ENCODE measurements around the gene MDP1.
"Not testable (repeated sequence)": the region's sequence is repeated elsewhere in the genome, so short reads cannot be mapped to it uniquely, and the experiment has no call there.

The MDP1 gene

DNA sequence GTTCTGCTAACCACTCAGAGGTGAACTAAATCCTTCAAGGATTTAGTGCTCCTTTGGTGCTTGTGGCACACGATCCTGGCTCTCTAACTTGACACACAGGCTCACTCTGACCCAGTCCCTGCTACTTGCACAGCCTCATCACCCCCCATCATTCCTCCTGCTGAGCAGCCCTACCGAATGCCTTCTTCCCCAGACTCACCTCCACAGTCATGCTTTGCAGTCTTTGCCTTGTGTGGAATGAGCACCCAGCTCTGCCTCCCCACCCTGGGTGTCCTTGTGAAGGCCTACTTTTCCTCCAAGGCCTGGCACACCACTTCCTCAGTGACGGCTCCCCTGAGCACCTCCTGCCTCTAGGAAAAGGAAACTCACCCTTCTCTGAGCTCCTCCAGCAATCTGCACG is 34.5 kb upstream of the MDP1 start:
- DNase-seq, result no peak

DNA sequence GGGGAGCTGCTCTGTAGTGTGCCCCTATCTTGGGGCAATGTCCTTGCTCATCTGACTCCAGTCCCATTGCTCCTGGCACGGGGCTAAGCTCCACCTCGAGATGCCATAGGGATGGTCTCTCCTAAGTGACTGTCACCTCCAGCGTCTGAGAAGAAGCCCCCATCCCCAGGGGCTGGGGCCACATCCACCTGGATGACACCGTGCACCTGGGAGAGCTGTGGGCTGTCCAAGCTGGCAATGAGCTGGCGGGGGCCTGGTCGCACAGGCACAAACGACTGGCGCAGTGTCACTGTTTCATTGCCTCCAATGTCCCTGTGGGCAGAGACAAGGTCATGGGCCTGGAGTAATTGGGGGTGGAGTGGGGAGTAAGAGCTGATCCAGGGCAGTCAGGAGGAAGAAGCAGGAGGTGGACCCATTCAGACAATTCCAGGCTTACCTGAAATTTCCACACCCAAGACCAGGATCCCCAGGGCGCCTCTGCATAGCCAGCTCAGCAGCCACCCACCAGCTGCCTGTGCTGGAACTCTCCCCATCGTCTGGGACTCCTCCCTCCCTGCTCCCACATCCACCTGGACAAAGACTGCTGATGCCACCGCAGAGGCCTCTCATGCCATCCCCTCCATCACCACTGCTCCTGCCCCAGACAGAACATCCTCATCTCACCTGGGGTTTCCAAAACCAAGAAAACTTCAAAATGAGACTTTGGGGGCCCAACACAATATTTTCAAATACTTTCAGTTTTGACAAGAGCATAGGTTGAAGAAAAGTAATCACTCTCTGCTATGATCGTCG is 33.6 kb upstream of the MDP1 start:
- no peak for DNase-seq

DNA sequence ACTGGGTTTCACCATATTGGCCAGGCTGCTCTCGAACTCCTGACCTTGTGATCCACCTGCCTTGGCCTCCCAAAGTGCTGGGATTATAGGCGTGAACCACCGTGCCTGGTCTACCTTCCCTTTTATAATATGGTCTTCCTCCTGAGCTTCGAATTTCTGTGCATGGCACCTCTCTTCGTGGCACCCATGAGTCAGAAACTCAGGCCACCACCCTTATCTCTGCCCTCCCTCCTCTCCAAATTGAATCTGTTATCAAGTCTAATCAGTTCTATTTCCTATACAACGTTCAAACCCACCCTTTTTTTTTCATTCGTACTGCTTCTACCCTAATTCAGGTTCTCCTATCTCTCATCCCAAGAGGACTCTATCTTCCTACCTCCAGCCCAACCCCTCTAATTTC is 31.6 kb upstream of the MDP1 start:
- DNase-seq, result no peak

DNA sequence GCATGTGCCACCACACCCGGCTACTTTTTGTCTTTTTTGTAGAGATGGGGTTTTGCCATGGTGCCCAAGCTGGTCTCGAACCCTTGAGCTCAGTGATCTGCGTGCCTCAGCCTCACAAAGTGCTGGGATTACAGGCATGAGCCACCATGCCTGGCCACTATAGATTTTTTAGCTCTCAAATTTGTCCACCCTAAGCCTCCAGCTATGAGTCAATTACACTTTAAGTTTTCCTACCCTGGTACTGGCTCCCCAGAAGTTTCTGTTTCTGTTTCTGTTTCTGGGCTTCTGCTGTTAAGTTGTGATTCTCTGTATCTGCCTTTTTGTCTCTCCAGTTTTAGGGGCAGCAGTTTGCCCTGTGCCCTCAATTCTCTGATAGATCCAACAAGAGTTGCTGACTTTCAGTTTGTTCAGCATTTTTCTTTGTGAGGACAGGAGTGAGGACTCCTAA is 30.9 kb upstream of the MDP1 start:
- no peak for DNase-seq

DNA sequence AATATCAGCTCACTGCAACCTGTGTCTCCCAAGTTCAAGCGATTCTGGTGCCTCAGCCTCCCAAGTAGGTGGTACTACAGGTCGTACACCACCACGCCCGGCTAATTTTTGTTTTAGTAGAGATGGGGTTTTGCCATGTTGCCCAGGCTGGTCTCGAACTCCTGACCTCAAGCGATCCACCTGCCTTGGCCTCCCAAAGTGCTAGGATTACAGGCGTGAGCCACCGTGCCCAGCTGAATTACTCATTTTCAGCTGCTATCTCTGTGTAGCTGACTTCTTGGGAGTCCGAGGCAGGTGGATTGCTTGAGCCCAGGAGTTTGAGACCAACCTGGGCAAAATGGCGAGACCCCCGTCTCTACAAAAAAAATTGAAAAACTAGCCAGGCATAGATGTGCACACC is 29.5 kb upstream of the MDP1 start:
- DNase-seq, result not testable (repeated sequence)

DNA sequence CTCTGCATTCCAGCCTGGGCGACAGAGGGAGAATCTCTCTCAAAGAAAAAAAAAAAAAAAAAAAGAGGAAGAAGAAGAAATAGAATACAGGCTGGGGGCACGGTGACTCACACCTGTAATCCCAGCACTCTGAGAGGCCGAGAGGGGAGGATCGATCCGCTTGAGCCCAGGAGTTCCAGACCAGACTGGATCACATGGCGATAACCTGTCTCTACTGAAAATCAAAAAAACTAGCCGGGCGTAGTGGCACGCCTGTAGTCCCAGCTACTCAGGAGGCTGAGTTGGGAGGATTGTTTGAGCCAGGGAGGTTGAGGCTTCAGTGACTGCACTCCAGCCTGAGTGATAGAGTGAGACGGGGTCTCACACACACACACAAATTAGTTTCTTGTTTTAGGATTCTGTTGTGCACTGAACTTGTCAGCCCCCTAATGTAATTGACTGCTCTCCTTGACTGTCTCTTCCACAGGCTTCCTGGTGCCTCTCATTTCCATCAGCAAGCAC is 27.5 kb upstream of the MDP1 start:
- DNase-seq, result no peak

DNA sequence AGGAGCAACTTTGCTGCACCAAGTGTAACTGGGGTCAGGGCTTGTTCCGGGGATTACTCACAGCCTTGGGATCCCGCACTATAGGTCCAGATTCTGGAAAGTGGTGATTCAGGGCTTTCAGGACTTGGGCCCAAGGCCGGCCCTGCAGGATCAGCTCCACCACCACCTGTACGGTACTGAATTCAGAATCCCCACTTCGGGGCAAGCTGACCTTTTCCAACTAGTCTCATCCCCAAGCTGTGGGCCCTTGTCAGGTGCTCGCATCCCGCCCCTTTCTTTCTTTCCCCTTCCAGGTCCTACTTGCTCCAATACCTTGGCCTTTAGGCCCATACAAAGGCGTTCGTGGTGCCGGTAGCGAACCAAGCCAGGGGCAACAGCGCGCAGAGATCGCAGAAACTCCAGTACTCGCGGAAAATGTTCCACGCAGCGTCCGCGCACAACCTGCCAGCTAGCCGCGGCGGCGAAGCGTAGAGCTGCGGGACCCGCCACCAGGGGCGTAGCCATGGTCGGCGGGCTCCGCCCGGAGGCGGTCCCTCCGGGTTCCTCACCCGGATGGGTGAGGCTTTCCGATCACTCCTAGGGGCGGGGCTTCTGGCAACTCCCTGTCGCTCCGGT is 26.1 kb upstream of the MDP1 start:
- peak; percentile 81 for DNase-seq

DNA sequence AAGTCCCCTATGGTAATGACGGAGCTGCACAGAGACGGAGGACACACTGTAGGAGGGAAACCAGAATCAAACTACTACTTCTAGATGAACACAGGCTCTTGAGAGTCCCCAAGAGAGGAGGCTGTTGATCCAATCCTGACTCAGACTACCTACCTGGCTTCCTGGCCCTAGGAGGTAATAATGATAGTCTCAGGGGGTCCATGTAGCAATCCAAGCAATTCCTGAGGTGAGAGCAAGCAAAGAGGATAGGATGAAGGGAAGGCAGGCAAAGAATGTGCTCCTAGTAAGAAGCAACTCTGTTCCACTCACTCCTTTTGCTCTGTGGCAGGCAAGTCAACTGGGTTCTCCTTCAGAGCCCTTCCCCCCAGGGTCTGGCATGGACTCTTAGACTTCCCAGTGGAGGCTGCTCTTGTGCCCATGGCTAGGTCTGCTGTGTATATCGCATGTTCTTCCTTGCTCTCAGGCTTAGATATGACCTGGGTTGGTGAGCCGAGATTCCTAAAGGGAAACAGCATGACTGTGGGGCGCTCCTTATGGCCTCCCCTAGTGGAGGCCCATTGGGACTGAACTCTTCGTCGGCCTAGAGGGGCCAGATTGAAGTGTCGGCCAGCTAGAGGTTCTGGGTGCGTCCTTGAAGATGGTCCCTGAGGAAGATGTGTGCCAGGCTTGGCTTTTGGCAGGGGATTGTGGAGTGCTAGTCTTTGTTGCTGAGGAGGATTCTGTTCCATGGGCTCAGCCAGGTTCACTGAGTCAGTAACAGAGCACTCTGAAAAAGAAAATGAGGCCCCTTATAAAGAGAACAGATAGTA is 24.4 kb upstream of the MDP1 start:
- no peak for DNase-seq

DNA sequence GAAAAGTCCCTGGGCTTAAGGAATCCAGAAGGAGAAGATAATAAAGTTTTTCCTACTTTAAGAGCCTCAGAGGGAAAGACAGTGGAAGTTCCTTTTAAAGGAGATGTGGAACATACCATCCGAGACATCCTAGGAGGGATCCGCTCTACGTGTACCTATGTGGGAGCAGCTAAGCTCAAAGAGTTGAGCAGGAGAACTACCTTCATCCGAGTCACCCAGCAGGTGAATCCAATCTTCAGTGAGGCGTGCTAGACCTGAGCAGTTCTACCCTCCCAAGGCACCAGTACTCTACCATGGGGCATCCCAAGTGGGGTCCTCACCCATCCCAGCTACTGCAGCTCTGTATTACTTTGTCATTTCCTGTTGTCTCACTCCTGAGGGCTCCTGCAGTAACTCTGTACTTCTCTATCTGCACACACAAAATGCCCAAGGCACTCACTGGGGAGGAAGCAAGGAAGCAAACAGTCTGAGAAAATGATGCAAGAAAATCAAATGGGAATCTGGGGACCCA is 22.7 kb upstream of the MDP1 start:
- DNase-seq, result no peak

DNA sequence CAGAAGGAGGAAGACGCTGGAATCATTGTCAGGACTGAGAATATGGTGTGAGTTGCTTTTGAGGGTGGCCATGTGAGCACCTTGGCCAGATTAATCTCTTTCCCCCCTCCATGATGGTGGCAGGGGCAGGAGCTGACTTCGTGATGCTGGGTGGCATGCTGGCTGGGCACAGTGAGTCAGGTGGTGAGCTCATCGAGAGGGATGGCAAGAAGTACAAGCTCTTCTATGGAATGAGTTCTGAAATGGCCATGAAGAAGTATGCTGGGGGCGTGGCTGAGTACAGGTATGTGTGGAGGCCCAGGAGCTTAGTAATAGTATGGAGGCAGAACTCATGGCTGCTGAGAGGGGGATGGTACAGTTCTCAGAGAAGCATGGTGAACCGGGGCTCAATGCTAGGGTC is 22.3 kb upstream of the MDP1 start:
- DNase-seq, result no peak

DNA sequence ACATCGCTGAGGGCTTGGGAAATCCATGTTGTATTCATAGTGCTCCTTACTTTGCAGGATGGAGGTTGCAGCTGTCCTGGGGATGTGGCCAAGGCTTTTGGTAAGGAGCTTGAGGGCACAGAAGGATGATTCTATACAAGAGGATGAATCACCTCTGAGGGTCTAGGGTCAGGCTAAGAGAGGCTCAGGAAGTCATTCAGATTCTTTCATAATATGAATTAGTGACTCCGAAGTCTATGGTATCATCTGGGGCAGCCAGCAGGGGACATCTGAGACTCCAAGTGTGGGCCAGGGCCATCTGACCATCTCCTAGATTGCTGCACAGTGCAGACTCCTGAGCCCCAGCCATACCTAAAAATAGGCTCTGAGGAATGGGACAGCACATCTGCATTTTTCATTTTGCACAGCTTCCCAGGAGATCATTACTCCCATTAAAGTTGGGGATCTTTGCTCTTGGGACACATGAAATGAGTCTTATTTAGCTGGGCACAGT is 21.6 kb upstream of the MDP1 start:
- DNase-seq, result no peak

DNA sequence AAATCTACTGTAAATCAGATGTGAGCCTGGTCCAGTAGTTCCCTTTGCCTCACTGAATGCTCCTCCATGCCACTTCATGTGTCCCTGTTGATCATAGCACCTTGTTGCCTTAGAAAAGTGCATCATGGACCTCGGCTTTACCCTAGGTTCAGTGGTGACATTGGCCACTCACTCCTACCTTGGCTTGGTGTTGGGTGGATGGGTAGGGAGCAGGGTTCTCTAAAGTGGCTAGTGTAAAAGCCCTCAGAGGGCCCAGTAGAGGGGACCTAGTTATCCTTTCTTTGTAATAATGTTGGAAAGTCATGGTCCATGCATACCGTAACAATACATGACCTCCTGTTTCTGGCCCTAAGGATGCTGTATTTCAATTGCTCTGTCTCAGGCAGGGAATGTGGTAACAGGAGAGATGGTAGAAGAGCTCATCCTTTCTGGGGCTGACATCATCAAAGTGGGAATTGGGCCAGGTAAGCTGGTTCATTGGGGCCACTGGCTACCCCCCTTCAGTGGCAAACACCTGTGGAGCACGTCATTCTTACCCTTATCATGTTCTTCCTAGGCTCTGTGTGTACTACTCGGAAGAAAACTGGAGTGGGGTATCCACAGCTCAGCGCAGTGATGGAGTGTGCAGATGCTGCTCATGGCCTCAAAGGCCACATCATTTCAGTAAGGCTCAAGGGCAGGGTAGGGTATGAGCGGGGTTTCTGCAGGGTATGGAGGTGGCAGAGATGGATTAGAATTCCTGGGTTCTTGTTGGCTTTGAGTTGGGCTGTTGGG is 21.0 kb upstream of the MDP1 start:
- DNase-seq, result no peak

DNA sequence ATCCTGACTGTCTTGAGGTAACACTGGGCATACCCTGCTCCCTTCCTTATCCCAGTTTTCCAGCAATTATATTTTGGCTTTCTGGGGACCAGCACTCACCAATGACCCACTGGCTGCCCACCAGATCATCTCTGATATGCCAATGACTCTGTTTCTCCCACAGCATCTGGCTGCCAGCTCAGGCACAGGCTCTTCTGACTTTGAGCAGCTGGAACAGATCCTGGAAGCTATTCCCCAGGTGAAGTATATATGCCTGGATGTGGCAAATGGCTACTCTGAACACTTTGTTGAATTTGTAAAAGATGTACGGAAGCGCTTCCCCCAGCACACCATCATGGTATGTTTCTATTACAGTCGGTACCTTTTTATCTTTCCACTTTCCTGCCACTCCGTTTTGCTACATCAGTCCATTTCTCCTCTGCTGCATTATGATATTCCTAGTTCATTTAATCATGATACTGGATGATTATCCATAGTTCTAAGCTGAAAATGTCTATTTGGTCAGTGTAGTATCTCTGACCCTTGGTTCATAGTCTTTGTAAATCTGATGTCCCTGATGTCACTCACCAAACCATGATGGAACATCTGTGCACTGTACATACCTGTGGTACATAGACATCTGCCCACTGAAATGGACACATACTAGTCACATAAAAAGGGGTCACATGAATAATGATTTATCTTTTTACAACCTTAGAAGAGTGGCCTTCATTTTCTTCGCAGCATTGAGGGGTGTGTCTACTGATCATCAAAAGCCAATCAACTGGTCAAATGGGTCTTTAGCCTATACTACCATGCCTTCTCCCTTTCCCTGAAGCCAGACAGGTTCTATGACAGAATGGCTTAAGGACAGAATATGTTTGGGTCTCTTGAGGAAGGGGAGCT is 20.2 kb upstream of the MDP1 start:
- no peak for DNase-seq

DNA sequence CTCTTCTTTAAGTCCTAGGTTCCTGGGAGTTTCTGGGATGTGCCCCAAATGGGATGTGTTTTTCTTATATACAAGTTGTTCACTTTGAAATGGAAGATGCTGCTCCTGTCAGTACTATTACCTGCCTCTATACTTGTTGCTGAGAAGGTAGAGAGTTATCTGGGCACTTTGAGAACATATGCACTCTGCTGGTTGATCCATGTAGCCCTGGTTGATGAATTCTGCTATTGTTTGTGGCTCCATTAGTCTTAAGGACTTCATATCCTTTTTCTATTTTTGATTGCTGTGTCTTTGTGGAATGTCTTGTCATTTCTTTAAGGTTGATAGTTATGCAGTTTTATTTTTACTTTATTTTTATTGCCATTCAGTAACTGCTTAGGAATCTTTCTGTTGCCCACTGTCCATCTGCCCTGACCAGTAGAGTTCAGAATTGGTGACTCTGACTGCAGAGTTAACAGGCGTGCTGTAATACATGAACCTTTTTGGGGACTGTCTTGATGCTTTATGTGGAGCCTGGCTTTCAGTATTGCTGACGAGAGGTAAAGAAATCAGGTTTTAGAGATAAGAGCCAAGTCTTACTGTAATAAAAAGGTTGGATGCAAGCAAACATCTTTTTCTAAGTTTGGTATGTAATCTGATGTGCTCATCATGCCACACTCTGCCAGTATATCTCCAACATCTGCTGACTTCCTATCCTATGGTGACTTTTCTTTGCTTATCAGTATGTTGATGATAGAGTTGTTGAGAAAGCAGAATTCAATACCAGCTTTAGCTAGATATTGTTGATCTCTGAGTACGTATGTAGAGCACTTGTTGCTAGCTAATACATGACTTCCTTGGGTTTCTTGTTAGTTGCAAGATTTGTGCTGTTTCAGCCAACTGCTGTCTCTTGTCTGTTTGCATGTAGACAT is 18.5 kb upstream of the MDP1 start:
- no peak for DNase-seq

DNA sequence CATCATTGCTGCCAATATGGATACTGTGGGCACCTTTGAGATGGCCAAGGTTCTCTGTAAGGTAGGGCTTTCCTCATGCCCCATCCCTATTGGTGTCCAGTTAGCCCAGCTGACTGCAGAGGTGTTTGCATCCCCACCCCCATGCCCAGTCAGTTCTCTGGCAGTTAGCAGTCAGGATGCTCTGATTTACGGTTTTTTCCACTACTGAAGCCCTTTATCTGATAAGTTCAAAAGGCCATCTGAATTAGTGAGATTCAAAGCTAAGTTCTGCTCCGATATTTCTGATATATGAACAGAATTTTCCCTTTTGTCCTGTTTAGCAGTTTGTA is 17.6 kb upstream of the MDP1 start:
- DNase-seq, result no peak

DNA sequence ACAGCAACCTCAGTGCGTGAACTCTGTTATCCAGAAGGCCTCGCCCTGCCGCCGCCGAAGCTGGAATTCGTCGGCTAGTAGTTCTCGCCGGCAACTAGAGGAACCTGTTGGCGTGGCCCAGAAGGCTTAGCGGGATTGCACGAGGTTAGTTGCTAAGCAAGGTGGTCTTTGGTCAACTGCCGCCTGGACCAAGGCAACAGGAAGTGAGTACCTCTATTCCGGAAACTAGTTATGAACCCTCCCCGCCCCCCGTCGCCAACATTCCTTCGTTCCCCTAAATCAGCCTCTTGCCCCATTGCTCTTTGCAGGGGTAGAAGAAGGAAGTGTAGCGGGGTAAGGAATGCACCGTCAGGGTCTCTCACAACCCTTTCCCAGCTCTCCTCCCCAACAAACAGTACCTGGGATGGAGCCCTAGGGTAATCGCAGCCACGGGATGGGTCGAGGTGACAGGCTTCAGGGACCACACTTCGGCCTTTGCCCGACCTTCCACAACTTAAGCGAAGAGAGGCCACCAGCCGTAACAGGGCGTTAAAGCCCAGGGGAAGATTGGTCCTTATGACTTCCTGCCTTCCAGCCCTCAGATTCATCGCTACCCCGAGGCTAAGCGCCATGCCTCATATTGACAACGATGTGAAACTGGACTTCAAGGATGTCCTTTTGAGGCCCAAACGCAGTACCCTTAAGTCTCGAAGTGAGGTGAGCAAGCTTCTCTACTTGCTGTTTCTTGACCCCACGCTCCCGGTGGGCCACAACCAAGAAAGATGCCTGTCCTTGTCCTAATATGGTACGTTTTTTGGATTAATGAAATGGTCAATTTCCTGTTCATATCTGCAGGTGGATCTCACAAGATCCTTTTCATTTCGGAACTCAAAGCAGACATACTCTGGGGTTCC is 17.0 kb upstream of the MDP1 start, which contains the start of gene GMPR2:
Gene GMPR2, plus strand, starts transcription at position 285 of the 893 bp plus-strand sequence. Its CDS starts 325 bp downstream, at position 610.
- DNase-seq, result no peak

DNA sequence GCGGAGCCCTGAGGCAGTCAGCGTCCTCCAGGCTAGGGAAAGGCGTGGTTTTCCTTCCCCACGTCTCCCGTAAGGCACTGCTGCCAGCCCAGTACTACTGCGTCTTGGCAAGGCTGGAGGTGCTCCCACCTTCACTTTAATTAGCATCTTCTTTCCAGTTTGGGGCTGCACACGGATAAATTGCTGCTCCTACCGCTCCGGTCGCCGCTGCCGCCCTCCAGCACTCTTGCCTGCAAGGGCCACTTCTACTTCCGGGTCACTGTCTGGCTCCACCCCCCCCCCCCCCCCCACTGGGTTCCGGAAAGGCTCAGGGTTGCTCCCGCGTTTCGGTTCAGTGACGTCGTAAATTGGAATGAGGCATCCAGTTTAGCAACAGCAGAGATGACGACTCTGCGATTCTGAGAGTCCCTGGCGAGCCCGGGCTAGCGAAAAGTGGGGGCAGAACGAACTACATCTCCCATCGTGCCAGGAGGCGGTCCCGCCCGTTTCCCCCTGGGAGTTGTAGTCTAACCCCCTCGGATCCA is 16.3 kb upstream of the MDP1 start, which contains the start of gene NEDD8:
Gene NEDD8, minus strand, starts transcription at position 247 of the 524 bp plus-strand sequence. Its CDS starts 100 bp downstream, at position 147.
- DNase-seq, result peak; percentile 66

DNA sequence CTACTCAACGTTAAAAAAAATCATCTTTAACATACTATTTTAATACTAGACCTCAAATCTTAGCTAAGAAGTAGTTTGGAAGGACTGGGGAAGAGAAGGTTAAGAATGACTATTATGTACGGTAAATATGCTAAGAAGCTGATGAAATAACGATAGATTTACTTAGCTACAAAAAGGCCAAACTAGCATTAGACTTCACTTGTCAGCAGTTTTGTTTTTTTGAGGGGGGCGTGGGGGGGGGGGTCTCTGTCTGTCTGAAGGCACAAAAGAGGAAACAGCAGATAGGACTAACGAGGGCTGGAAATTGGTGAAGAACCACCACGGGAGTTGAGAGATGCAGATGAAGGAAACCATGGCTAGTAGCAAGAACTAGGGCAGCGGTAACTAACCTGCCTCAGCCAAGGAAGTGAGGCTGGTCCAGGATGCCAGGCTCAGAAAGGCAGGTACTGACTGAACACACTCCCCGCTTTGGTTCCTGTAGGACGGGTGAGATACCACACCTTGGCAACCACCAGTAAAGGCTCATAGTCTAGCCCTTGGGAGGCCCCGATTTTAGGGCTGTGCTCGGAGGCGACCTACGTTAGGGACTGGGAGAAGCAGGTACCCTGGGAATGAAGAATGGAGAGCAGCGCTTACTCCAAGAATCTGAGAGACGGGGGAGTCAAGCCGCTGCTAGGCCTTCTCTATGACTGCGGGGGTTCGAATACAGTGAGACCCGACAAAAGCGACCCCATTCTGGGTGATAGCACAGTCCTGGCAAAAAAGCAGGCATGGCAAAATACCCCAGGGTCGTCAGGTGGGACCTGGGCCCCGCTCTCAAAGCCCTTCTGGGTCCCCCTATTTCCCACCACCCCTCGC is 15.6 kb upstream of the MDP1 start:
- DNase-seq, result no peak
